Thymus (tissue), 11 donors: ENCODE results near the gene NGEF. TPM values are rescaled to one million over a fixed set of nuclear protein-coding genes. Genes with fewer than 3 reads are reported as not detected.

Experiments
- DNase-seq, 9 donors: peaks; one replicate each; pipeline ENCODE4 v3.0.0-alpha.2; 2013; ENCODE audit warnings: low spot score in 9 of 9, low read depth in 6 of 9, missing footprints in 1 of 9
- H3K27ac ChIP-seq, 2 donors: one replicate each; pipeline ENCODE4 v1.5.1; 2013; ENCODE audit warnings: control low read depth in 1 of 2, low read depth in 1 of 2, low read length in 1 of 2, mild to moderate bottlenecking in 1 of 2, moderate library complexity in 1 of 2
- H3K27me3 ChIP-seq, 2 donors: one replicate each; pipeline ENCODE4 v1.5.1; 2013; ENCODE audit warnings: low read length in 1 of 2; ENCODE audit not compliant: control insufficient read depth in 2 of 2, insufficient read depth in 1 of 2
- H3K36me3 ChIP-seq, 2 donors: one replicate each; pipeline ENCODE4 v1.5.1; 2013; ENCODE audit warnings: low read length in 1 of 2, mild to moderate bottlenecking in 1 of 2, moderate library complexity in 1 of 2; ENCODE audit not compliant: control insufficient read depth in 2 of 2, insufficient read depth in 2 of 2
- H3K4me1 ChIP-seq, 2 donors: one replicate each; pipeline ENCODE4 v1.5.1; 2013; ENCODE audit warnings: low read length in 2 of 2; ENCODE audit not compliant: control insufficient read depth in 2 of 2, insufficient read depth in 2 of 2
- H3K4me3 ChIP-seq, 2 donors: one replicate each; pipeline ENCODE4 v1.5.1; 2013; ENCODE audit warnings: low read length in 2 of 2, control low read depth in 1 of 2, mild to moderate bottlenecking in 1 of 2
- H3K9me3 ChIP-seq, 2 donors: one replicate each; pipeline ENCODE4 v1.5.1; 2013; ENCODE audit warnings: low read length in 1 of 2, mild to moderate bottlenecking in 1 of 2; ENCODE audit not compliant: control insufficient read depth in 2 of 2, insufficient read depth in 1 of 2
- WGBS: extraction: QIAGEN DNeasy Blood & Tissue Kit; methylation state at CpG from one replicate; pipeline ENCODE4 v1.1.7; 2013; 5-methylcytosine and 5-hydroxymethylcytosine counted together
- polyA plus RNA-seq: library from polyadenylated mRNA; stranded (reverse); fragments of 200-250 nt; gene quantifications from one replicate; pipeline ENCODE4 v1.2.3, GENCODE V29; 2013
- total RNA-seq: library from RNA; stranded (reverse); fragments of 120-200 nt; gene quantifications from one replicate; pipeline ENCODE4 v1.2.4, GENCODE V29; 2013
- donor health status: healthy.

Gene NGEF
- total and polyA plus RNA-seq, 2 donors: 0.14 to 0.18 TPM

DNA sequence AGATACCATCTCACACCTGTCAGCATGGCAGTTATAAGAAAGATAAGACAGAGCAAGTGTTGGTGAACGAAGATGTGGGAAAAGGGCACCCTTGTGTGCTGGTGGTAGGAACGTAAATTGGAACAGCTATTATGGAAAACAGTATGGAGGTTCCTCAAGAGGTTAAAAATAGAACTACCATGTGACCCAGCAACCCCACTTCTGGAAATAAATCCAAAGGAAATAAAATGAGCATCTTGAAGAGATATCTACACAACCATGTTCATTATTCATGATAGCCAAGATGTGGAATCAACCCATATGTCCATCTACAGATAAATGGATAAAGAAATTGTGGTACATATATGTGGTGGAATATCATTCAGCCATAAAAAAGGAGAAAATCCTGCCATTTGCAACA, 26.9 kb downstream of the NGEF start:
- no peak for DNase-seq
- peaks cover 0 to 3% of the 10 kb centered on the region in 2 donors for H3K9me3 ChIP-seq
- H3K36me3 ChIP-seq: no peaks in the 10 kb centered on the region
- H3K4me1 ChIP-seq: peaks cover 0 to 4% of the 10 kb centered on the region in 2 donors
- no peak overlapping the region for H3K27ac ChIP-seq
- 94% methylated on average over 2 of the region's 2 CpGs for WGBS
- peaks cover 0 to 3% of the 10 kb centered on the region in 2 donors for H3K27me3 ChIP-seq
- H3K4me3 ChIP-seq: no peak overlapping the region

DNA sequence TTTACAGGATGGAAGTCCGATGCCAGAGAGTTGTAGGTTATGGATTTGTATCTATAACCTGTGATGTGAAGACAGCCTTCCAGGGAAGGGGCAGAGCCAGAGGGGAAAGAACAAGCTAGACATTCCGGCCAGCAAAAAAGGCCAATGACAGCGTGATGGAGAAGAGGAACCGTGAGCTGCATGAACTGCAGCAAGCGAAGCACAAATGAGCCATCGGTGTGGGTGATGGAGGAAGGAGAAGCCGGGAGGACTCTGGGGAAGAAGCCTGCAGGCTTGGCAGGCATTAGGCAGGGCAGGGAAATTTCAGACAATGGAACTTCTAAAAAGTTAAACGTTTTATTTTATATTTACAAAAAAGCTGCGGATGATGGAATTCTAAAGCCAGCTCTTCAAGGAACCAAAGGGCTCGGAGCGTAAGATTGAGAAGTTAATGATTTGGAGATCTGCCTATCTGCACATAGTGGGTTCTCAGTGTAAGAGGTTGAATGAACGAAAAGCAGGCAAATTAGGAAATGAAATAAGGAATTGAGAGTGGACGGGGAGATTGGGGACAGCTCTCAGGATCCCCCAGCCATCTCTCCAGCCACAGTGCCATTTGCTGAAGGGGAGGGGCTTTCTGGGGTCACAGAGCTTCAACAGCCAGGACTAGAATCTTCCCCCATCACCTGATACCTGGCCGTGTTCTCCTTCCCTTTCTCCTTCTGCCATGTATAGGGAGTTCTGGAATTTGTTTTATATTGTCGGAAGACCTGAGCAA, 28.4 kb downstream of the NGEF start:
- WGBS: 92% methylated on average over 15 of the region's 15 CpGs
- Histone ChIP-seq H3K4me3 (no peak overlapping the region), H3K27ac (no peak overlapping the region), H3K4me1 (peaks cover 0 to 4% of the 10 kb centered on the region in 2 donors), H3K27me3 (peaks cover 0 to 3% of the 10 kb centered on the region in 2 donors), H3K9me3 (peaks cover 0 to 3% of the 10 kb centered on the region in 2 donors), H3K36me3 (no peaks in the 10 kb centered on the region)
- no peak for DNase-seq

DNA sequence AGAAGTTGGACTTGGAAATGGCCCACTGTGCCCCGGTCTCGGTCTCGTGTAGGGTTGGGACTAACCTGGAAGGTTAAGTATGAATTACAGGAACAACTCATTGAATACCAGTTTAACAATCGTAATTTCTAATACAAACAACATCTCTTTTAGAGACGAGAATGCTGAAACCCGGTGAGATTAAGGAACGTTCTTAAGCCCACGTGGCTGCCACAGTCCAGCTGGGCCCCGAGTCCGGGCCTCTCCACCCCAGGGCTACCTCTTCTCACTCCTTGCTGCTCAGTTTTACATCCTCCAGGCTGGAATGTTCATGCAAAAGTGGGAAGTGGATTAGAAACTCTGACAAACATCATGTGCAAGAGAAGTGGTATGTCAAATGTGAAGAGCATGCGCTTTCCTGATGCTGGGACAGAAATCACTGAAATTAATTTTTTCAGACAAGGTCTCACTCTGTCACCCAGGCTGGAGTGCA, 29.4 kb downstream of the NGEF start:
- no peak for DNase-seq
- WGBS: 94% methylated on average over 11 of the region's 11 CpGs
- Histone ChIP-seq H3K27ac (no peak overlapping the region), H3K4me3 (no peak overlapping the region), H3K4me1 (peaks cover 0 to 4% of the 10 kb centered on the region in 2 donors), H3K9me3 (peaks cover 0 to 3% of the 10 kb centered on the region in 2 donors), H3K36me3 (no peaks in the 10 kb centered on the region), H3K27me3 (peaks cover 0 to 3% of the 10 kb centered on the region in 2 donors)

DNA sequence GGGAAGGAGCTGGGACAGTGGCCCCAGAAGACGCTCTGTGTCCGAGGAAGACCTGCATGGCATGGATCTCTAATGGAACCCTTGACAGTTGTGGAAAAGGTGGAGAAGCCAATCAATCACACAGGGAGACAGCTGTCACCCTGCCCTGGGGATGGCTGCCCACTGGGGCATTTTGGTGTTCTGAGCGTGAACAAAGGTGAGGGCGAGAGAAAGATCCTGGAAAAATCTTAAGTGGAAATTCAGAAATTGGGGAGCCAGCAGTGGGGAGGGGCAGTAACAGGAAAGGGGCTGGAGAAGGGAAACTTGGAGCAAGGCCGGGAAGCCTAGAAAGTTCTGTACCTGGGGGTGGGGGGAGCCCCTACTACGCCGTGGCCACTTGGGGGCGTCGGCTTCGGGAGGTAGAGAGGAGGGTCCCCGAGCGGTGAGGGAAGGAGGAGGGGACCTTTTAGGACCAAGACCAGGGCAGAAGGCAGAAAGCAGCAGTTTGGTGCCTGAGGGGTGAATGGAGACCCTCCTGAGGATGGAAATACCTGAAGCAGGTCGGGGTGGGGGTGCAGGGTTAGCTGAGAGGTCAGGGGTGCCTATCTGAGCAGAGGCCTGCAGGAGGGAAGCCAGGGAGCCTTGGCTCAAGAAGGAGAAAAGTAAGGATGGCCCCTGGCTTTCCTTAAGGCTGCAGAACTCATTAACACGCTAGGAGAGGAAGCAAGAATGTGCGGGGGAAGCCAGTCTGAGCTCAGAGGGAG, 30.0 kb downstream of the NGEF start:
- peaks cover 0 to 3% of the 10 kb centered on the region in 2 donors for H3K27me3 ChIP-seq
- peak in 1 of 9 donors; percentile 9 for DNase-seq
- H3K36me3 ChIP-seq: no peaks in the 10 kb centered on the region
- 68% methylated on average over 15 of the region's 15 CpGs for WGBS
- no peak overlapping the region for H3K27ac ChIP-seq
- peaks cover 0 to 3% of the 10 kb centered on the region in 2 donors for H3K9me3 ChIP-seq
- no peak overlapping the region for H3K4me3 ChIP-seq
- H3K4me1 ChIP-seq: peaks cover 0 to 4% of the 10 kb centered on the region in 2 donors

DNA sequence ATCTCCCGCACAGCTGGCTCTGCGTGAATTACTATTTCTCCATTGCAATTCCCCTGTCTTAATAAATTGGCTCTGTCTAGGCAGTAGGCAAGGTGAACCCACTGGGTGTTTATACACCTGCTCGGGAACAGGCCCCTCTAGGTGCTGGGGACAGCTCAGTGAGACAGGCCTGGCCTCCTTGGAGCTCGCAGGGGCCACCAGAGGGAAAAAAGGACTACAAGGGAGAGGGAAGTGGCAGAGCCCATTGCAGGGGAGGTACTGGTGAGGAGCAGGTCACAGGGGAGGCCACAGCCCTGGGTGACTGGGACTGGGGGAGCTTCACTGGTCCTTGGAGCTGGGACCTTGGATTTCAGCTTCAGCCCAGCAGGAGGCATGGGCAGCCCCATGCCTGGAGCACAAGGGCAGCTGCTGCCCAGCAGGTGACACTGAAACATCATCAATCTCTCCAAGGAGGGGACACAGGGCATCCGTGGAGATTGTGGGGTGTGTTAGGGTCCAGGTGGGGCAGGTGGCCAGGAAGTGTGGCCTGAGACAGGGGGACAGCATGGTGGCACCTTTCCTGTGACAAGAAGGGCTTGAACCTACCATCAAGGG, 31.2 kb downstream of the NGEF start:
- no peak for DNase-seq
- Histone ChIP-seq H3K36me3 (no peaks in the 10 kb centered on the region), H3K27me3 (peaks cover 0 to 3% of the 10 kb centered on the region in 2 donors), H3K4me3 (no peak overlapping the region), H3K27ac (no peak overlapping the region), H3K9me3 (no peaks in the 10 kb centered on the region), H3K4me1 (peaks cover 0 to 4% of the 10 kb centered on the region in 2 donors)
- WGBS: 89% methylated on average over 5 of the region's 5 CpGs

DNA sequence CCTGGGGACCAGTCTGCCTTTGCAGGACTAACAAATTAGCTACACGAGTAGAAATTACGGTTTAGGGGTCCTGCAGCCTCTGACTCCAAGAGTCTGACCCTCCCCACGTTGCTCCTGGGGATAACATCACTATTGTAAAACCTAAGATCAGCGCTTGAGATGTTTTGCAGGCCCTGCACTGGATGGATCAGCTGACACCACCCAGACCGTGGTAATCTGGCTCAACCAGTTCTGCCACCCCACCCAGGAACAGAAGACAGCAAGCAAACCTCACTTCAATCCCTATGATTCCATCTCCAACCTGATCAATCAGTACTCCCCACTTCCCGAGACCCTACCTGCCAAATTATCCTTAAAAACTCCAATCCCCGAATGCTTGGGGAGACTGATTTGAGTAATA, 31.7 kb downstream of the NGEF start:
- H3K27me3 ChIP-seq: peaks cover 0 to 3% of the 10 kb centered on the region in 2 donors

DNA sequence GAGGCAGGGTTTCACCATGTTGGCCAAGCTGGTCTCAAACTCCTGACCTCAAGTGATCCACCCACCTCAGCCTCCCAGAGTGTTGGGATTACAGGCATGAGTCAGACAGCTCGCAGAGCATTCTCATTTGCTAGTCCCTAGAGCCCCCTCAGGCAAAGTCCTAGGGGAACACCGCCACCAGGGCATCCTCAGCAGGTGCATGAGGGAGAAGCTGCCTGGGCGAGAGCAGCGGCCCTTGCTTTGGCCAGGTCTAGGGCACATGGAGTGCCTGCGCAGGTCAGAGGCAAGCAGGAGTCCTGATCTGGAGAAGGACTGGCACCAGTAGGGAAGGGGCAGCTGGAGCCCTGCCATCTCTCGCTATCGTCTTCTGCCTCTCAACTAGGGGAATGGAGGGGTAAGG, 32.4 kb downstream of the NGEF start:
- WGBS: 94% methylated on average over 7 of the region's 7 CpGs
- peaks cover 0 to 3% of the 10 kb centered on the region in 2 donors for H3K27me3 ChIP-seq
- no peak overlapping the region for H3K27ac ChIP-seq

More for the DNA sequence above, 31.7 kb downstream of the NGEF start:
- DNase-seq: no peak
- Histone ChIP-seq H3K4me1 (peaks cover 0 to 4% of the 10 kb centered on the region in 2 donors), H3K9me3 (no peaks in the 10 kb centered on the region), H3K27ac (no peak overlapping the region), H3K4me3 (no peak overlapping the region), H3K36me3 (no peaks in the 10 kb centered on the region)
- WGBS: 87% methylated on average over 7 of the region's 7 CpGs

DNA sequence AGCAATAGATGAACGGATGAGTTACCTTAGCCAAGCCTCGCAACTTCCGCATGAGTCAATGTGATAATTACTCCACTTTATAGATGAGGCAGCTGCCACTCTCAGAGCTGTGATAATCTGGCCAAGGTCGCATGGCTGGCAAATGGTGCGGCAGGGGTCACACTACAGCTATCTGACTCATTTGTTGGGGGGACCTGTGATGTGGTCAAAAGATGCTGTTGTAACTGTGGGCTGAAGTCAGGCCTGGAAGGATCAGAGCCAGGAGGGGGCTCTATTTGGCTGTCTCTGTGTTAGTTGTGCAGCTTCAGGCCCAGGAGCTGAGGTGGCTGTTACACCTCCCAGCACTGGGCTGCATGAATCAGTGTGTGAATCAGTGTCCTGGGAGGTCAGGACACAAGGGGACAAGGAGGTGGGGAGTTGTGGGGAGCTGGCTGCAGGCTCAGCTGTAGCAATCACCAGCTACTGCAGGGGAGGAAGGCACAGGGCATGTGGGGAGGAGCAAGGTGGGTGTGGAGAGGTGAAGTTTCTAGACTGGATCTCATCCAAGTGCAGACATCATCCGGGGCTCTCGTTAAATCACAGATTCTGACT, 33.1 kb downstream of the NGEF start:
- H3K9me3 ChIP-seq: no peaks in the 10 kb centered on the region
- no peak for DNase-seq
- H3K4me3 ChIP-seq: no peak overlapping the region
- WGBS: 86% methylated on average over 7 of the region's 7 CpGs
- H3K27ac ChIP-seq: no peak overlapping the region
- no peaks in the 10 kb centered on the region for H3K36me3 ChIP-seq
- H3K4me1 ChIP-seq: peaks cover 0 to 4% of the 10 kb centered on the region in 2 donors
- peaks cover 0 to 3% of the 10 kb centered on the region in 2 donors for H3K27me3 ChIP-seq

More for the DNA sequence above, 32.4 kb downstream of the NGEF start:
- Histone ChIP-seq H3K4me1 (peaks cover 0 to 4% of the 10 kb centered on the region in 2 donors), H3K4me3 (no peak overlapping the region), H3K36me3 (no peaks in the 10 kb centered on the region), H3K9me3 (no peaks in the 10 kb centered on the region)
- no peak for DNase-seq
